Stomach (tissue), 9 donors: ENCODE data around the gene TSPAN15. TPM values are rescaled to one million over a fixed set of nuclear protein-coding genes. Genes with fewer than 3 reads are reported as not detected.

Source experiments
- DNase-seq, 2 donors: peaks; one replicate each; pipeline versions ENCODE4 v3.0.0 to v3.0.0-alpha.2; 2013 to 2019
- H3K27ac ChIP-seq, 5 donors: fragments of 200-600 bp in 4 of 5; sonication (generic) in 4 of 5; one replicate each; pipeline ENCODE4 v1.5.1; 2013 to 2019; ENCODE audit warnings: mild to moderate bottlenecking in 1 of 5, moderate library complexity in 1 of 5
- H3K27me3 ChIP-seq, 3 donors: fragments of 200-600 bp; sonication (generic); one replicate each; pipeline ENCODE4 v1.5.1; 2017 to 2019; ENCODE audit warnings: mixed run types in 1 of 3
- H3K36me3 ChIP-seq, 4 donors: fragments of 200-600 bp; sonication (generic); 1 replicate in 3 of 4; 2 replicates in 1 of 4; pipeline ENCODE4 v1.5.1; 2016 to 2019
- H3K4me1 ChIP-seq, 4 donors: fragments of 200-600 bp; sonication (generic); one replicate each; pipeline ENCODE4 v1.5.1; 2016 to 2019
- H3K4me3 ChIP-seq, 4 donors: fragments of 200-600 bp; sonication (generic) in 3 of 4; one replicate each; pipeline ENCODE4 v1.5.1; 2016 to 2019; ENCODE audit warnings: mild to moderate bottlenecking in 1 of 4
- H3K9me3 ChIP-seq, 4 donors: fragments of 200-600 bp; sonication (generic); one replicate each; pipeline ENCODE4 v1.5.1; 2016 to 2019
- EP300 ChIP-seq: sonication (generic); formaldehyde crosslinking; IDR thresholded peaks from one replicate; pipeline ENCODE4 v1.6.1; 2017; ENCODE audit warnings: antibody characterized with exemption
- POLR2A ChIP-seq, 4 donors: fragments of 450-650 bp; IDR thresholded peaks; one replicate each; pipeline ENCODE4 v1.6.1; 2016; ENCODE audit warnings: antibody characterized with exemption in 4 of 4, control low read depth in 2 of 4, mild to moderate bottlenecking in 1 of 4, moderate library complexity in 1 of 4
- POLR2AphosphoS5 ChIP-seq, 3 donors: sonication (generic); formaldehyde crosslinking; IDR thresholded peaks; one replicate each; pipeline ENCODE4 v1.6.1; 2016; ENCODE audit warnings: antibody characterized with exemption in 3 of 3
- WGBS, 5 donors: extraction: QIAGEN DNeasy Blood & Tissue Kit in 3 of 5; methylation state at CpG; one replicate each; pipeline versions ENCODE4 v1.1.5 to v1.1.7; 2013 to 2018; 5-methylcytosine and 5-hydroxymethylcytosine counted together
- intact Hi-C: fragments of 100-400 bp; cut with DNase I; formaldehyde crosslinking; loops from one replicate; pipeline ENCODE4 v1.15.1; 2023; ENCODE audit warnings: low total_unique reads
- polyA plus RNA-seq, 3 donors: library from polyadenylated mRNA; stranded (reverse); fragments of 200-250 nt; gene quantifications; one replicate each; pipeline ENCODE4 v1.2.3, GENCODE V29; 2013
- total RNA-seq, 5 donors: library from RNA; depleted of rRNA; stranded (reverse); fragments of >200 nt; gene quantifications; one replicate each; pipeline versions ENCODE4 v1.1.0 to v1.2.3, GENCODE V29; 2014 to 2016
- TF ChIP-seq, protein P1 (sequence below), 7 experiments: fragments of 450-650 bp in 4 of 7; fragments of 200-600 bp in 3 of 7; sonication (generic) in 3 of 7; IDR thresholded peaks; one replicate each; pipeline ENCODE4 v1.5.1; 2016 to 2019; ENCODE audit warnings: antibody characterized with exemption in 7 of 7, control low read depth in 2 of 7, mild to moderate bottlenecking in 1 of 7
- donor health status: healthy with polysubstance abuse.
- donor health status: Bipolar disorder and iron deficiency.
- donor health status: healthy.

TSPAN15 gene
- total and polyA plus RNA-seq, 8 donors, result 23.5 to 153 (median 74.5) TPM

DNA sequence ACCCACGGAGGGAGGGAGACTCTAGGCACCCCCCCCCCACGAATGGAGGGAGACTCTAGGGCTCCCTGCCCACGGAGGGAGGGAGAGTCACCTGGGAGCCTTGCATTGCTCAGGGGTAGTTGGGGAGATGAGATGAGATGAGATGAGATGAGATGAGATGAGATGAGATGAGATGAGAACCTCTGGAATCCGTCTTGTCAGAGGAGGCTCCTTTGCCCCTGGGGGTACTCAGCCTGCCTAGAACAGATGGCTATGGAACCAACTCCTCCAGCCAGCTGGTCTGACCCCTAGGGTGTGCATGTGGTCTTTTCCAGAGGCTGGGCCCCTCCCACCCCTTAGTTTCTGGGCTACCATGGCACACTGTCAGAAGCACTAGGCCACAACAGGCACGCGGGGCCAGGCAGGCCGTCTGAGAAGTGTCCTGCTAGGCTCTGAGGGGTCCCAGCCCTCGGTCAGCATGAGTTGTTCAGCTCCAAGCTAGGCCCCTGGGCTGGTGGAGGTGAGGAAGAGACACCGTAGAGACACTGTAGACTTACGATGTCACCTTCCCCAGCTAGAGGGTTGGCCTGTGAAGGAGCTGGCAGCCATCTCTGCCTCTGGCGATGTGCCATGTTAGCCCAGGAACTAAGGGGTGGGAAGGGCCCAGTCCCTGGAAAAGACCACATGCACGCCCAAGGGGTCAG is 8.8 kb downstream of the TSPAN15 start:
- Histone ChIP-seq H3K36me3 (peaks cover 8 to 12% (median 9%) of the 10 kb centered on the region in 4 donors), H3K9me3 (no peaks in the 10 kb centered on the region), H3K4me1 (peaks cover 79 to 100% (median 92%) of the 10 kb centered on the region in 4 donors), H3K4me3 (no peak overlapping the region), H3K27me3 (no peaks in the 10 kb centered on the region), H3K27ac (peak overlapping the region; percentile 86 to 94 (median 92))
- TF ChIP-seq POLR2A (IDR thresholded peaks at IDR 0.05) (no peak), POLR2AphosphoS5 (IDR thresholded peaks at IDR 0.05) (no peak), EP300 (no peak)
- TF ChIP-seq, protein P1, sequence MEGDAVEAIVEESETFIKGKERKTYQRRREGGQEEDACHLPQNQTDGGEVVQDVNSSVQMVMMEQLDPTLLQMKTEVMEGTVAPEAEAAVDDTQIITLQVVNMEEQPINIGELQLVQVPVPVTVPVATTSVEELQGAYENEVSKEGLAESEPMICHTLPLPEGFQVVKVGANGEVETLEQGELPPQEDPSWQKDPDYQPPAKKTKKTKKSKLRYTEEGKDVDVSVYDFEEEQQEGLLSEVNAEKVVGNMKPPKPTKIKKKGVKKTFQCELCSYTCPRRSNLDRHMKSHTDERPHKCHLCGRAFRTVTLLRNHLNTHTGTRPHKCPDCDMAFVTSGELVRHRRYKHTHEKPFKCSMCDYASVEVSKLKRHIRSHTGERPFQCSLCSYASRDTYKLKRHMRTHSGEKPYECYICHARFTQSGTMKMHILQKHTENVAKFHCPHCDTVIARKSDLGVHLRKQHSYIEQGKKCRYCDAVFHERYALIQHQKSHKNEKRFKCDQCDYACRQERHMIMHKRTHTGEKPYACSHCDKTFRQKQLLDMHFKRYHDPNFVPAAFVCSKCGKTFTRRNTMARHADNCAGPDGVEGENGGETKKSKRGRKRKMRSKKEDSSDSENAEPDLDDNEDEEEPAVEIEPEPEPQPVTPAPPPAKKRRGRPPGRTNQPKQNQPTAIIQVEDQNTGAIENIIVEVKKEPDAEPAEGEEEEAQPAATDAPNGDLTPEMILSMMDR (IDR thresholded peaks at IDR 0.05), result no peak
- DNase-seq, result peak in 1 of 2 donors; percentile 60
- intact Hi-C loops, result no loop called here
- WGBS, 5 donors, result 52 to 70% (median 59%) methylated on average over 9 to 12 of the region's 12 CpGs

DNA sequence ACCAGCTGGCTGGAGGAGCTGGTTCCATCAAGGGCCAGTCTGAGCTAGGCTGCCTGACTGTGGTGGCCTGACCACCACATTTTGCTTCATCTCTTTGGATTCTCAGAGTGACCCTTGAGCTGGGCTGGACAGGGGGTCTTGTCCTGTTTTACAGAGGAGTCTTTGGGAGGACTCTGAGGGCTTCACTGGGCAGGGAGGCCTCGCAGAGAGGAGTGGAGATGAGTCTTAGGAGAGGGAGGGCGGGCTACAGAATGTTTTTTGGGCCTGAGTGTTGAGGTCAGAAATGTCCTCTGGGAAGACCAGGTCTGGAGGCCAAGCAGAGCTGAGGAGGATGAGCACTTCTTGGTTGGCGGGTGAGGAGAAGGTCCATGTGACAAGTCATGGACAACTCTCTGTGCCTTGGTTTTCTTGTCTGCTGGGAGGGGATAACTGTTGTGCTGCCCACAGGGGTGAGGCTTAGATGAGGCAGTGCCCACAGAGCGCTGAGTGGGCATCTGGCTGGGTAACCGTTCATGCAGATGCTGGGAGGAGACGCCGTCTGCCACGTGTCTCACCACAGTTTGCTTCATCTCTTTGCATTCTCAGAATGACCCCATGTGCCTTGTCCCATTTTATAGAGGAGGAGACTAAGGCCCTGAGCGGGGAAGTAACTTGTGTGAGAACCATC is 9.4 kb downstream of the TSPAN15 start:
- no peaks in the 10 kb centered on the region for H3K9me3 ChIP-seq
- no peak overlapping the region for H3K4me3 ChIP-seq
- H3K27ac ChIP-seq, result peak overlapping the region; percentile 86 to 94 (median 92)
- intact Hi-C loops, result no loop called here
- peaks cover 86 to 100% (median 93%) of the 10 kb centered on the region in 4 donors for H3K4me1 ChIP-seq
- 80 to 92% (median 85%) methylated on average over 9 of the region's 9 CpGs for WGBS, 5 donors
- peaks cover 8 to 12% (median 9%) of the 10 kb centered on the region in 4 donors for H3K36me3 ChIP-seq
- H3K27me3 ChIP-seq, result no peaks in the 10 kb centered on the region
- no peak for DNase-seq
- TF ChIP-seq, protein P1 (IDR thresholded peaks at IDR 0.05), result no peak
- TF ChIP-seq POLR2A (IDR thresholded peaks at IDR 0.05), result no peak
- no peak for TF ChIP-seq EP300
- no peak for TF ChIP-seq POLR2AphosphoS5 (IDR thresholded peaks at IDR 0.05)

DNA sequence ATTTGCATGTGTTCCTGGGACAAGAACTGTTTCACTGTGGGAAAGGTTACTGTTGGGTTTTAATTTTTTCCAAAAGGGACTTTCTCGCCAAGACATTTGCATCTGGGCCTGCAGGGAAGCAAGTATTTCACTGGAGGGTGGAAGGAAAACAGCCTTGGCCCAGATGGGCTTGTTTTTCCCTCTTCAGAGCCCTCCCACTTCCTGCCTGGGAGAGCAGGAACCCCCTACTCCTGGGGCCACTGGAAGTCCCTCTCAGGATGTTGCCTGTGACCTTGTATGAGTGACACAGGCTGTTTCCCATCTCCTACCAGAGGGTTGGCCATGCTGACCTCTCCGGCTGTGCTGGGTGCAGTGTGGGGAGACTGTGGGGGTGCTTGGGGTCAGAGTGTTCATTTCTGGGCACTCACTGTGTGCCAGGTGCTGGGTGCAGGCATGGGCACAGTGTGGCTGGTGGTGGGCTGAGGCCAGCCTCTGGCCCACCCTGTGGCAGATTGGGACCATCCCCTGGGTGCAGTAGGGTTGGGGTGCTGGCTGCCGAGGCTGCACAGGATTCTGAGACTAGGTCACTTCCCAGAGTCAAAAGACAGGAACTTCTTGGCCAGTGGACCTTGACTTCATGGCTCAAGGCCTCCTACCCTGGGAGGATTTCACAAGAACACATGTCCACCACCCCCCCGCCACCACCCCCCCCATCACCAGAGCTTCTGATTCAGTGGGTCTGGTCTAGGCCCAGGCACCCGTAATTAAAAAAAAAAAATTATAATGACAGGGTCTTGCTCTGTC is 10.2 kb downstream of the TSPAN15 start:
- DNase-seq, result peak in 1 of 2 donors; percentile 38
- Histone ChIP-seq H3K27ac (peak overlapping the region; percentile 86 to 94 (median 92)), H3K27me3 (no peaks in the 10 kb centered on the region), H3K4me1 (peaks cover 86 to 100% (median 93%) of the 10 kb centered on the region in 4 donors), H3K4me3 (no peak overlapping the region), H3K9me3 (no peaks in the 10 kb centered on the region), H3K36me3 (peaks cover 4 to 9% (median 8%) of the 10 kb centered on the region in 4 donors)
- intact Hi-C loops, result no loop called here
- WGBS, 5 donors, result 78 to 88% (median 87%) methylated on average over 3 to 5 of the region's 5 CpGs
- TF ChIP-seq POLR2AphosphoS5 (IDR thresholded peaks at IDR 0.05) (no peak), POLR2A (IDR thresholded peaks at IDR 0.05) (no peak), EP300 (no peak)
- TF ChIP-seq, protein P1 (IDR thresholded peaks at IDR 0.05), result no peak

DNA sequence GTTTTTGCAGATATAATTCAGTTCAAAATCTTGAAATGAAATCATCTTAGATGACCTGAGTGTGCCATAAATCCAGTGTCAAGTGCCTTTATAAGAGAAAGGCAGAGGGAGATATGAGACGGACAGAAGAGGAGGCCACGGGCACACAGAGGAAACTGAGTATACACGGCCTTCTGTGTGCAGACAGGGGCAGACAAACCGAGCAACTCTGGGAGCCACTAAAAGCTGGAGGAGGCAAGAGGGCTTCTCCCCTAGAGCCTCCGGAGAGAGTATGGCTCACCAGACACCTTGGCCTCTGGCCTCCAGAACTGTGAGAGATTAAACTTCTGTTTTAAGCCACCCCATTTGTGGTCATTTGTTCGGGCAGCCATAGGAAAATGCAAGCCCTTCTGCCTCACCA is 12.6 kb downstream of the TSPAN15 start:
- peak overlapping the region in 4 of 5 donors; percentile 65 to 92 (median 75) for H3K27ac ChIP-seq
- WGBS, 5 donors, result 62 to 74% (median 63%) methylated on average over 6 of the region's 6 CpGs
- H3K4me1 ChIP-seq, result peaks cover 81 to 100% (median 91%) of the 10 kb centered on the region in 4 donors

More for the DNA sequence above, 12.6 kb downstream of the TSPAN15 start:
- intact Hi-C loops, result no loop called here
- no peaks in the 10 kb centered on the region for H3K36me3 ChIP-seq
- no peak overlapping the region for H3K4me3 ChIP-seq
- no peaks in the 10 kb centered on the region for H3K27me3 ChIP-seq
- H3K9me3 ChIP-seq, result no peaks in the 10 kb centered on the region
- DNase-seq, result no peak
- TF ChIP-seq, protein P1 (IDR thresholded peaks at IDR 0.05), result no peak
- no peak for TF ChIP-seq POLR2AphosphoS5 (IDR thresholded peaks at IDR 0.05)
- no peak for TF ChIP-seq POLR2A (IDR thresholded peaks at IDR 0.05)
- TF ChIP-seq EP300, result no peak
